Inferior parietal cortex (tissue), 1 donor: Measurements from ENCODE around the gene BMF.
"Not testable (repeated sequence)": the region's sequence is repeated elsewhere in the genome, so short reads cannot be mapped to it uniquely, and the experiment has no call there.

Experiments used
- DNase-seq: peaks from one replicate; pipeline ENCODE4 v3.0.0-alpha.2; 2016; ENCODE audit errors: extremely low spot score

The BMF gene

DNA sequence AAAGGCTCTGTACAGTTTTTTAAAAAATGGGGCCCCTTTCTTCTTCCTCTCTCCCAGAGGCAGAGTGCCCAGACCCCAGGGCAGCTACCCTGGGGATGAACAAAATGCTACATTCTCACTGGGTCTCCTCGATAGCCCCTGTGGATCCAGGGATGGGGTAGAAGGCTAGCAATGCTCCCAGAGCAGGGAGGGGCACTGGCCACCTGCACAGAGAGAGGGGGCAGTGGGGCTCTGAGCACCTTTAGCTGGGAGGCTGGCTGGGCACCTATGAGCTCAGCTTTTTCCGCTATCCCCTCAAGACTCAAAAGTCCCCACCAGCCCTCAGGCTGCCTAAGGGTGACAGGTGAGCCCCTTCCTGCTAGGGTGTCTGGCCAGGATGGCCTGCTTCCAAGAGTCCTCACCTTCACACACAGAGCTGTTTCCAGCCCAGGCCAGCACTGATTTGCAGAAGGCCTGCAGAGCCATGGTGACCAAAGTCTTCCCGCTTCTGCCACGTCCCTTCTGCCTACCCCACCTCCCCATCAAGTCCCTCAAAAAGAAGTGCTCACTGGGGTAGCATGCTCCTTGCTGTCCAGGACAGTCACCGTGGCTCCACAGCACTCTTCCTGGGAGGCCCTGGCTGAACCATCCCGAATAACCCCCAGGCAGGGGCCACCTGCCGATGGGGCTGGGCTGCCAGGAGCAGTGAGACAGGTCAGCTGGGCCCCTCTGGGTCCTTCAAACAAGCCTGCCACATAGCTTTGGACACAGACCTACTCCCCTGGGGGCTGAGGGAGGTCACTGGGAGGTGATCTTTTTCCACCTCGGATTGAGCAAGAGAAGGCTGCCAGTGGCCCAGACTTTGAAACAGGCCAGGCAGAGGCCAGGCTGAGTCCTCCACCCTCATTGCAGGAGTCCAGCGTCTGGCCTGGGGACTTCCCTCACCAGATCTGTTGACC lies 20.4 kb downstream of the BMF start:
- no peak for DNase-seq

GRCh38 chr15:40087068-40087810 lies 21.4 kb downstream of the BMF start:
- no peak for DNase-seq

- DNase-seq = no peak
Measured at GRCh38 chr15:40085266-40085665, 23.4 kb downstream of the BMF start.

GRCh38 chr15:40084650-40085049 lies 24.0 kb downstream of the BMF start:
- DNase-seq = no peak

- no peak for DNase-seq
Measured at GRCh38 chr15:40082195-40082883, 26.3 kb downstream of the BMF start.

- DNase-seq = peak; percentile 80
Measured at GRCh38 chr15:40081691-40082194, 26.9 kb downstream of the BMF start.

GRCh38 chr15:40080847-40081246 lies 27.8 kb downstream of the BMF start:
- no peak for DNase-seq

DNA sequence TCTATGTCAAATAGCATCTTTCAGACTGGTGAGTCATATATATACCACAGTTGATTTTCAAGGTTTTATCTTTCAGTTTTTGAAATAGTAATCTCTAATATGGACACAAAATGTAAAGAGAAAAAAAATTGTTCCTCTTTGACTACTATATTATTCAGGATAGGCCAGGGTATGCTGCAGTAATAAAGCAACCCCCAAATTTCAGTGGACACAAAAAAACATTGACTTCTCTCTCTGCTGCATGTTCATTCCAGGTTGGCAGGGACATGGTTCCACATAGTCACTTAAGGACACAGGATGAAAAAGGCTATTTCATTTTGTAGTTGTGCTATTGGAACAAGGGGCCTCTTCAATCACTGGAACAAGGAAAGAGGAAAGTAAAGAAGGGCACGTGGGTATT lies 28.6 kb downstream of the BMF start:
- no peak for DNase-seq

DNA sequence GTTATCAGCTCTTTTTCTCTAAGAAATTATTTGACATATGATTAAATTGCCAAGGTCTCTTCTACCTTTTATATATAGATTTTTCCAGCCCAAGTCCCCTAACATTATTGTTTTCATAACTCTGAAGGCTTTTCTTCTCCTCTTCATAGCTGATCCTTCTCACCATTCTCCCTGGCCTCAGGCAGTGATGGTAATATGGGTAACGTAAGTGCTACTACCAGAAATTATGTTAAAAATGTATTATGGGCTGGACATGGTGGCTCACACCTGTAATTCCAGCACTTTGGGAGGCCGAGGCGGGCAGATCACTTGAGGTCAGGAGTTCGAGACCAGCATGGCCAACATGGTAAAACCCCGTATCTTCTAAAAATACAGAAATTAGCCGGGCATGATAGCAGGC lies 29.2 kb downstream of the BMF start:
- DNase-seq = no peak

DNA sequence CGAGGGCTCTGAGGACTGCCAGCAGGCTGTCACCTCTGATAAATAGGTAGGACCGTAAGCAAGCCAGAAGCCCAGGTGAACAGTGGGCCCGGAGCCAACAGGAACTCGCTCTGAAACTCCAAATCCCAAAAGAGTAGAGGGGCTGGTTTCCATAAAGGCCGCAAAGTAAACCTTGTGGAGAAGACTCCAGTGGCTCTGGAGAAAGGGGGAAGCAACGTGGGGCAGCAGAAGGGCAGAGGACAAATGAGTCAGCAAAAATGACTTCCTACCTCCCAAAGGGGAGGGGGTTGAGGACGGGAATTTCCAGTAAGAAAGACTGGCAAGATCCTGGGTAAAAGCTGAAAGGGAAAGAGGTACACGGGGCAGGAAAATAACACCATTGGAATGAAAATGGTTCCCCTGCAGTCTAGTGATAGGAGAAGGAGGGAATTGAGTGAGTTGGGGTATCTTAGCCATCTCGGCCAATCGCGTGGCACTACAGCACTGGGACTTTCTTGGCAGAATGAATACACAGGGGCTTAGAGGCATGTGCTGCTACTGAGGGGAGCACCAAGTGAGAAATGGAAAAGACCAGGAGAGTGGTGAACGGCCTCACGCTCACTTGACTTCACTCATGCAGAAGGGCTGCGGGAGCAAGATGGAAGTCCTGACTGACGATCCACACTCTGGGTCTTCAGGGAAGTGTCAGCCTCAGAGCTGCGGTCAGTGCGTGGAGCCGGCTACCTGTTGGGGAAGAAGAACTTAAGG lies 33.2 kb downstream of the BMF start:
- no peak for DNase-seq

- DNase-seq = not testable (repeated sequence)
Measured at GRCh38 chr15:40074656-40075055, 34.0 kb downstream of the BMF start.

DNA sequence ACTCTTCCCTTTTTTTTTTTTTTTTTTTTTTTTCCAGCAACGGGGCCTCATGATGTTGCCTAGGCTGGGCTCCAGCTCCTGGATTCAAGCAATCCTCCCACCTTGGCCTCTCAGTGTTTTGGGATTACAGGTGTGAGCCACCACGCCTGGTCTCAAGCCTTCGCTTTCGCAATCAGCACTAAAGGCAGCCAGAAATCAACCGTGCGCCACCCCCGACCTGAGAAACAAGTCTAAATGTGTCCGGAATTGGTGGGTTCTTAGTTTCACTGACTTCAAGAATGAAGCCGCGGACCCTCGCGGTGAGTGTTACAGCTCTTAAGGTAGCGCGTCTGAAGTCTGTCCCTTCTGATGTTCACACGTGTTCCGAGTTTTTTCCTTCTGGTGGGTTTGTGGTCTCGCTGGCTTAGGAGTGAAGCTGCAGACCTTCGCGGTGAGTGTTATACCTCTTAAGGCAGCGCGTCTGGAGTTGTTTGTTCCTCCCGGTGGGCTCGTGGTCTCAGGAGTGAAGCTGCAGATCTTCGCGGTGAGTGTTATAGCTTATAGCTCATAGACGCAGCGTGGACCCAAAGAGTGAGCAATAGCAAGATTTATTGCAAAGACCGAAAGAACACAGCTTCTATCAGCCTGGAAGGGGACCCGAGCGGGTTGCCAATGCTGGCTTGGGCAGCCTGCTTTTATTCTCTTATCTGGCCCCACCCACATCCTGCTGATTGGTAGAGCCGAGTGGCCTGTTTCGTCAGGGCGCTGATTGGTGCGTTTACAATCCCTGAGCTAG lies 34.8 kb downstream of the BMF start:
- DNase-seq = not testable (repeated sequence)

GRCh38 chr15:40072216-40072990 lies 36.3 kb downstream of the BMF start:
- DNase-seq = no peak

GRCh38 chr15:40070608-40071218 lies 38.0 kb downstream of the BMF start:
- no peak for DNase-seq

GRCh38 chr15:40070166-40070557 lies 38.5 kb downstream of the BMF start:
- no peak for DNase-seq

DNA sequence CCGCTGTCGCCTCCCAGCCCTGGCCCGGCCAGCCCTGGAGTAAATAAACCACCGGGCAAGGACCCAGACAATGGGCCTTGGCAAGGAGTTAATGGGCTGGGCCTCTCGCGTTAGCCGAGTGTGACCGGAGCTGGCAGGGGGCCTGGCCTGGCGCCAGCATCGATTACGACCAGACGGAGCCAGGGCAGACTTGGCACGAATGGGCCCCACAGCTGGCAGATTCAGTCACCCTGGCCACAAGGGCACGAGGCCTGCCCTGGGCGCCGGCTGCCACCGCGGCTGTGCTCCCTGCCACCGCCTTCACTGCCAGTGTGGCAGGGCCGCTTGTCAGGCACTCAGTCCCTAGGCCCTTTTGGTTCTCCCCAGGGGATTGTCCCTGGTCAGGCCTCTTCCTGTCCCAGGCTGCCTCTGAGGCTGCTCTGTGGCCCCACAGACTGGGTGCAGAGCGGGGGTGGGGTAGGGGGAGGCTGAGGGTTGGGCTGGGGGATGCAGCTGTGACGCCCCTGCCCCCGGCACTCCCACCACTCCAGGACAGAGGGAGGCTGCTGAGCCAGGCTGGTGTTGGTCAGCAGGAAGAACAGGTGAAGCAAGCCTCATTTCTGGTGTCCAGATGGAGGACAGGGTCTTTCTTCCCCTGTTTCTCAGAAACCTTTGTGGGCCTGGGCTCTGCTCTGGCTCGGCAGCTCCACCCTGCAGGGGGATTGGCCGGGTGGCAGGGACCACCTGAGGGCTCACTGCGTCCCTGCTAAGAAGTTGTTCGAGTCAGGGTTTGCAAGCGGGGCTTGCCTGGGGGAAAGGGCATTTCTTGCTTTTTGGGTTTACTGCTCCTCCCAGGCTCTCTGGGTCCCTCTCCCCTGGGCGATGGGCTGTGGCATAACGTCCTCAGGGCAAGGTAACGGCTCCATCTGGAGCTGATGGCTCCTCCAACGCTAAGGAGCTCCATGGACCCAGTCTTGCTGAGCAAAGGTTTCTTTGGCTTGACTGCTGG lies 39.2 kb downstream of the BMF start:
- peak; percentile 90 for DNase-seq

GRCh38 chr15:40067921-40068624 lies 40.6 kb downstream of the BMF start:
- no peak for DNase-seq

GRCh38 chr15:40066589-40066988 lies 42.1 kb downstream of the BMF start:
- DNase-seq = no peak
